A549 (cell line): ENCODE data around the gene GTPBP2.

Source experiments
- CBX2 ChIP-seq: fragments of 200-600 bp; sonication (generic); IDR thresholded peaks from 2 replicates; pipeline ENCODE4 v1.6.1; 2016; ENCODE audit warnings: low read depth, mild to moderate bottlenecking, borderline replicate concordance
- CTCF ChIP-seq: fragments of >200 bp; sonication (Bioruptor Twin); formaldehyde crosslinking; IDR thresholded peaks from 3 replicates; pipeline ENCODE4 v1.5.1; 2016
- ELK1 ChIP-seq: fragments of 150-350 bp; IDR thresholded peaks from 2 replicates; pipeline ENCODE4 v1.6.1; 2014; ENCODE audit warnings: low read depth, mild to moderate bottlenecking, low read length
- EP300 ChIP-seq, 2 experiments: fragments of >200 bp; sonication (Bioruptor Twin); formaldehyde crosslinking; IDR thresholded peaks; 2 replicates in 1 of 2; 3 replicates in 1 of 2; pipeline ENCODE4 v1.6.1; 2016 to 2017
- KDM1A ChIP-seq: fragments of 200-600 bp; sonication (generic); IDR thresholded peaks from 2 replicates; pipeline ENCODE4 v1.6.1; 2016; ENCODE audit warnings: low read depth, mild to moderate bottlenecking
- NFE2L2 ChIP-seq: fragments of 150-350 bp; conservative IDR thresholded peaks from 2 replicates; pipeline ENCODE4 v1.6.1; 2014; ENCODE audit warnings: low read length
- PHF8 ChIP-seq: fragments of 200-600 bp; sonication (generic); IDR thresholded peaks from 2 replicates; pipeline ENCODE4 v1.6.1; 2016; ENCODE audit warnings: low read depth, mild to moderate bottlenecking, antibody characterized with exemption, moderate library complexity, borderline replicate concordance
- POLR2A ChIP-seq: IDR thresholded peaks from 2 replicates; pipeline ENCODE4 v1.6.1; 2012; ENCODE audit warnings: mild to moderate bottlenecking, low read length
- RAD21 ChIP-seq, 2 experiments: fragments of >200 bp in 1 of 2; sonication (Bioruptor Twin) in 1 of 2; formaldehyde crosslinking in 1 of 2; IDR thresholded peaks in 1 of 2; conservative IDR thresholded peaks in 1 of 2; 2 replicates in 1 of 2; 3 replicates in 1 of 2; pipeline ENCODE4 v1.6.1; 2012 to 2018; ENCODE audit warnings: inconsistent platforms in 1 of 2
- REST ChIP-seq: fragments of 200-600 bp; sonication (generic); IDR thresholded peaks from 2 replicates; pipeline ENCODE4 v1.6.1; 2016; ENCODE audit warnings: antibody characterized with exemption, mild to moderate bottlenecking, moderate library complexity
- TFCP2L1 ChIP-seq: fragments of 250-450 bp; sonication (Bioruptor Pico); IDR thresholded peaks from 2 replicates; pipeline ENCODE4 v1.5.0; 2021; ENCODE audit warnings: mild to moderate bottlenecking
- ZSCAN20 ChIP-seq: fragments of 250-450 bp; sonication (Bioruptor Pico); IDR thresholded peaks from 2 replicates; pipeline ENCODE4 v1.8.0; 2022; ENCODE audit warnings: mild to moderate bottlenecking, moderate library complexity

- TF ChIP-seq CTCF (no peak), EP300 (IDR thresholded peaks at IDR 0.05) (no peak), NFE2L2 (no peak), POLR2A (no peak), REST (no peak), KDM1A (no peak), RAD21 (conservative IDR thresholded peaks at IDR 0.05 in 1 of 2, IDR thresholded peaks at IDR 0.05 in 1 of 2) (no peak), CBX2 (no peak), ELK1 (no peak), PHF8 (no peak), TFCP2L1 (CRISPR knock-in tag) (no peak), ZSCAN20 (CRISPR knock-in tag) (no peak)
Observed at GRCh38 chr6:43648248-43648647, 19.2 kb upstream of the GTPBP2 start.
